ENCODE data around the gene CDC42SE2.
"Not testable (repeated sequence)": the region's sequence is repeated elsewhere in the genome, so short reads cannot be mapped to it uniquely, and the experiment has no call there.

The CDC42SE2 gene

GRCh38 chr5:131328536-131329285 is 64.9 kb downstream of the CDC42SE2 start:
- no peak for DNase-seq

DNA sequence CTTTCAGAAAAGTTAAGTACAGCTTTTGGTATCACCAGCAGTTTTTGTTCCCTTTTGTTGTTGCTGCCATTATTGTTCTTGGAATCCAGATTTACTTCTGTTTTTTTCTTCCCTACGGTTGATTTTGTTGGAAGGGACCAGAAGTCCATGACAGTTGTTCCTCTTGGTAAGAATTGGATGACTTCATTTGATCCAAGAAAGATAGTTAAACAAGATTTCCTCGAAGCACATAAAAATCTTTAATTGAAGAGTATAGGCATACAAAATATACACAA is 65.4 kb downstream of the CDC42SE2 start:
- DNase-seq = no peak

- no peak for DNase-seq
These were observed 66.2 kb downstream of the CDC42SE2 start for GRCh38 chr5:131330031-131330430.

DNA sequence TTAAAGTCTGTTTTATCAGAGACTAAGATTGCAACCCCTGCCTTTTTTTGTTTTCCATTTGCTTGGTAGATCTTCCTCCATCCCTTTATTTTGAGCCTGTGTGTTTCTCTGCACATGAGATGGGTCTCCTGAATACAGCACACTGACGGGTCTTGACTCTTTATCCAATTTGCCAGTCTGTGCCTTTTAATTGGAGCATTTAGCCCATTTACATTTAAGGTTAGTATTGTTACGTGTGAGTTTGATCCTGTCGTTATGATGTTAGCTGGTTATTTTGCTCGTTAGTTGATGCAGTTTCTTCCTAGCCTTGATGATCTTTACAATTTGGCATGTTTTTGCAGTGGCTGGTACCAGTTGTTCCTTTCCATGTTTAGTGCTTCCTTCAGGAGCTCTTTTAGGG is 71.9 kb downstream of the CDC42SE2 start:
- not testable (repeated sequence) for DNase-seq

GRCh38 chr5:131336801-131337200 is 72.9 kb downstream of the CDC42SE2 start:
- DNase-seq = not testable (repeated sequence)

GRCh38 chr5:131337240-131338050 is 73.6 kb downstream of the CDC42SE2 start:
- not testable (repeated sequence) for DNase-seq

- DNase-seq = no peak
These were observed 74.2 kb downstream of the CDC42SE2 start for GRCh38 chr5:131338051-131338453.

GRCh38 chr5:131344288-131344687 is 80.4 kb downstream of the CDC42SE2 start:
- not testable (repeated sequence) for DNase-seq

DNA sequence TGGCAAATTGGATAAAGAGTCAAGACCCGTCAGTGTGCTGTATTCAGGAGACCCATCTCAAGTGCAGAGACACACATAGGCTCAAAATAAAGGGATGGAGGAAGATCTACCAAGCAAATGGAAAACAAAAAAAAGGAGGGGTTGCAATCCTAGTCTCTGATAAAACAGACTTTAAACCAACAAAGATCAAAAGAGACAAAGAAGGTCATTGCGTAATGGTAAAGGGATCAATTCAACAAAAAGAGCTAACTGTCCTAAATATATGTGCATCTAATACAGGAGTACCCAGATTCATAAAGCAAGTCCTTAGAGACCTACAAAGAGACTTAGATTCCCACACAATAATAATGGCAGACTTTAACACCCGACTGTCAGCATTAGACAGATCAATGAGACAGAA is 82.4 kb downstream of the CDC42SE2 start:
- DNase-seq = not testable (repeated sequence)

DNA sequence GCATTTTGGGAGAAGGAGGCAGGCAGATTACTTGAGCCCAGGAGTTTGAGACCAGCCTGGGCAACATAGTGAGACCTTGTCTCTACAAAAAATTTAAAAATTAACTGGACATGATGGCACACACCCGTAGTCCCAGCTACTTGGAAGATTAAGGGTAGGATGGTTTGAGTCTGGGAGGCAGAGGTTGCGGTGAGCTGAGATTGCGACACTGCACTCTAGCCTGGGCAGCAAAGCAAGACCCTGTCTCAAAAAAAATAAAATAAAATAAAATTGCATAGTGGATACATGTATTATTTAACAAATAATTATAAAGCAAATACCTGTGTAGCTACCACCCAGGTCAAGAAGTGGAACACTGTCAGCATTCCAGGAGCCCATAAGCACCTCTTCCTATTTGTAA is 90.1 kb downstream of the CDC42SE2 start:
- no peak for DNase-seq

GRCh38 chr5:131355971-131356528 is 92.2 kb downstream of the CDC42SE2 start:
- no peak for DNase-seq

DNA sequence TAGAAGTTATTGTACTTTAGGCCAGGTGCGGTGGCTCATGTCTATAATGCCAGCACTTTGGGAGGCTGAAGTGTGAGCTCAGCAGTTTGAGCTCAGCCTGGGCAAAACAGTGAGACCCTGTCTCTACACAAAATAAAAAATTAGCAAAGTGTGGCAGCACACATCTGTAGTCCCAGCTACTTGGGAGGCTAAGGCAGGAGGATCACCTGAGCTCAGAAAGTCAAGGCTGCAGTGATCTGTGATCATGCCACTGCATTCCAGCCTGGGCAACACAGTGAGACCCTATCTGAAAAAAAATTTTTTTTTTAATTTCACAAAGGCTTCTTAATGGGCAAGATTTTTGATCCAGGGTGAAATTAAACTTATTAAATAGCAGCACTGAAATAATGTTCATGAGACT is 92.8 kb downstream of the CDC42SE2 start:
- no peak for DNase-seq

DNA sequence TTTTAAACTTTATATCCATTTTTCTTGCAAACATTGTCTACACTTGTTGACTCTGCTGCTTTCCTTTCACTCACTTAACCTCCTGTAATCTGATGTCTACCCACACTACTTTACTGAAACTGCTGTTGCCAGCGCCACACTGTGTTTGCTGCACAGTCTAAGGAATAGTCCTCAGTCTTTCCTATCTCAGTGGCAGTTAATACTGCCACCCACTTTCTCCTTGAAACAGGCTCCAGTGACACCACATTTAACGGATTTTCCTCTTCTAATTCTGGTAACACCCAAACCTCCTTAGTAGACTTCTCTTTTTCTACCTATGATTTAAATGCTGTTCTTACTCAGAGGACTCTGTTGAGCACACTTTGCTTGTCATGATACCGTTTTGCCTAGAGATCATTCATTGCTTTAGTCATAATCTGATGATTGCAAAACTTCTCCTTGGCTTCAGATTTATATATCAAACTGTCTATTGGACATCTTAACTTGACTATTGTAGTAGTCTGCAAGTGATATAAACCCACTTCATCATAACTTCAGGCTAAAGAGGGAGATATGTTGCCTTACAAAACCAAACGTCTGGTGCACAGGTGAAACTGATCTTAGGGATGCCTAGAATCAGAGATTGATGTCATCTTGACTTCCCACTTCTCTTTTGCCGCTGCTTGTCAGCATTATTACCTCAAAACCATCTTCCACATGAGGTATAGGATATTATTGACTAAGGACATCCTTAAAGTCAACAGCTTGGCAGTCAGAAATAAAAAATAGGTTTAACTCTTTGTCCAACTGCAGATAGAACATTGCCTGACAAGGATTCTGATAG is 94.1 kb downstream of the CDC42SE2 start:
- DNase-seq = no peak

DNA sequence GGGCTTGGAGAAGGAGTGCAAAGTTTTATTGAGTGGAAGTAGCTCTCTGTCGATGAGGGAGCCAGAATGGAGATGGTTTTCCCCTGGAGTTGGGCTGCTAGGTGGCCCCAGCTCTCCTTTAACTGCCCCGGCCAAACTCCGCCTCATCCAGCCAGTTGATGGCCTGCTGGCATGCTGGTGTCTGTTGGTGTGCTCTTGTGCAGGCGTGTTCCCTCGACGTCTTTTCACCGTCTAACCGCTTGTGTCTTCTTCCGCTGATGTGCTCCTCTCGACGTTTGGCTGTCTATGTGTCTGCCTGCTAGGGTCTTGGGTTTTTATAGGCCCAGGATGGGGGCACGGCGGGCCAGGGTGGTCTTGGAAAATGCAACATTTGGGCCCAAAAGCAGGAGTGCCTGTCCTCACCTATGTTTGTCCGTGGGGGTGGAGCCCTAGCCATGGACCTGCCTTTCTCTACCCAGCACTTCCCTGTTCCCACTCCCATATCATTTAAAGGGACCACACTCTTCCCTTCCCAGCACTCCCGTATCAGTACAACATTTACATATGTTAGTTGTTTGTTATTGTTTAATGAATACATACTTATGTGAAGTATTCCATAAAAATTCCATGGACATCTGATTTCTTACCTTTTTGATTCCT is 97.9 kb downstream of the CDC42SE2 start:
- no peak for DNase-seq

DNA sequence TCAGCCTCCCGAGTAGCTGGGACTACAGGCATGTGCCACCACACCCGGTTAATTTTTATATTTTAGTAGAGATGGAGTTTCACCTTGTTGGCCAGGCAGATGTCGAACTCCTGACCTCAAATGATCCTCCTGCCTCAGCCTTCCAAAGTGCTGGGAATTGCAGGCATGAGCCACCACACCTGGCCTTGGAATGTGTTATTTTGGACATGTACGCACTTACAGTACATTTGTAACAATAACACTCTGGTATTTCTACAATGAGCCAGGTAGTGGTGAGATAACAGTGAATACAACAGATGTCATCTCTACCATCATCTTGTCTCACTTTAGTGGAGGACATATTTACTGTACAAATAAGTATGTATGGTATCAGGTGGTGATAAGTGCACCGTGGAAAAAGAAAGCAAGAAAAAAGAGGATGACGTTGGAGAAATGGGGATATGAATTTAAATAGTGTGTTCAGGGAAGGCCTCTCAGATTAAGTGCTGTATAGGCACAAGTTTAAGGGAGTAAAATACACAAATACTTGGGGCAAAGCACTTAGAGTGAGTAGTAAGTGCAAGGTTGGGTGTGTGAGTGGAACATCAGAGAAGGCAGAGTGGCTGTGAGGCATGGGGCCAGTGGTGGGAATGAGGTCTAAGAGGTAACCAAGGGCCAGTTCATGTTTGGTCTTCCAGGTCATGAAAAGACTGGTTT is 100.1 kb downstream of the CDC42SE2 start:
- peak; percentile 13 for DNase-seq

DNA sequence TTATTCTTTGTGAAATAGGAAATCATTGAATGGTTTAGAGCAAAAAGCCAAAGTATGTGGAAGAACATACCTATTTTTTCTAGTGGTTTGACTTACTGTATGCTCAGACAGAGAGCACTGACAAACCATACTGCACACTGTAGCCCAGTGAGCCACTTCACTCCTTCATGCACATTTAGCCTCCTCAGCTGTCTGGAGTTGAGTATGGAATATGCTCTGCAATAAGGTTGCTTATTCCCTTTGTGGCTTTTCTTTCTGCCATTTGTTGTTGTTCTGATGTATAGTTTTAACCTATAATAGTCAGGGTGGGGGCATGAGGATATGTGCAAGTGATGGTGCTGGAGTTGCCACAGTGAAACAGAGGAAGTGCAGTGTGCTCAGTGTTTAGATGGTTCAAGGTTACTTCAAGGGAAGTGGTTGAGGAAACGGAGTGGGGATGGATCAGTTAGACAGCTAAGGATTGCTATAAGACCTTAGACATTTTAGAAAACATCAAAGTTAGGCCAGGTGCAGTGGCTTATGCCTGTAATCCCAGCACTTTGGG is 100.7 kb downstream of the CDC42SE2 start:
- DNase-seq = peak; percentile 13

GRCh38 chr5:131366428-131366827 is 102.6 kb downstream of the CDC42SE2 start:
- no peak for DNase-seq

DNA sequence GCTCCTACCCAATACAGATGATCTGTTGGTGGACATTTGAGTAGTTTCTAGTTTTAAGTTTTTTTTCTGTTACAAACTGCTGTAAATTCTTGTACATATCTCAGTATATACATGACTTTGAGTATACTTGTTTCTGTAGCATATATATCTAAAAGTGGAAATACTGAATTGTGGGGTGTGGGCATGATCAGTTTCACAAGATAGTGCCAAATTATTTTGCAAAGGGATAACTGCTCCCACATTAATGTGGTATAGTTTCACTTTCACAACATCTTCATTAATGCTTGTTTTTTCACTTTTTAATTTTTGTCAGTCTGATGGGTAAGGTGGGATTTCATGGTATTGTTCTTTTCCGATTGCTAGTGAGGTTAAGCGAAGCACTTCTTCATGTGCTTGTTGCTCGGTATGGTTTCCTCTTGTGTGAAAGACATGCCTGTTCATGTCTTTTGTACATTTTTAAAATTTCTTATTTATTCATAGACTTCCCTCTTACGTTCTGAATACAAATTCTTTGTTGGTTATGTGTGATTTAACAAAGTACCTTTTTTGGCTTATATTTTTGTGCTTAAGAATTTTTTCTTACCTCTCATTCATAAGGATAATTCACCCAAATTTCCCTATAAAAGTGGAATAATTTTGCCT is 103.5 kb downstream of the CDC42SE2 start:
- no peak for DNase-seq

DNA sequence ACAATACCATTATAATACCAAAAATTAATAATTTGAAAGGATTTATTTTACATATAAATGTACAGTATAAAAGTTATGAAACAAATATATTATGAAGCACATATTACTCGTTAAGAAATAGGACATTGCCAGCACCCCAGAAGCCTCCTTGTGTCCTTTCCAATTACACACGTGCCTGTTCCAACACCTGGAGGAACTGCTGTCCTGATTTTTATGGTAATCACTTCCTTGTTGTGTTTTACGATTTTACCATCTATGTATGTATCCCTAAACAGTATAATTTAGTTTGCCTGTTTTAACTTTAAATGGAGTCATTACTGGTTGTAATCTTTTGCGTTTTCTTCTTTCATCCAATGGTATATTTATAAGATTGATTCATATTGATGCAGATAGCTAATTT is 105.0 kb downstream of the CDC42SE2 start:
- no peak for DNase-seq

DNA sequence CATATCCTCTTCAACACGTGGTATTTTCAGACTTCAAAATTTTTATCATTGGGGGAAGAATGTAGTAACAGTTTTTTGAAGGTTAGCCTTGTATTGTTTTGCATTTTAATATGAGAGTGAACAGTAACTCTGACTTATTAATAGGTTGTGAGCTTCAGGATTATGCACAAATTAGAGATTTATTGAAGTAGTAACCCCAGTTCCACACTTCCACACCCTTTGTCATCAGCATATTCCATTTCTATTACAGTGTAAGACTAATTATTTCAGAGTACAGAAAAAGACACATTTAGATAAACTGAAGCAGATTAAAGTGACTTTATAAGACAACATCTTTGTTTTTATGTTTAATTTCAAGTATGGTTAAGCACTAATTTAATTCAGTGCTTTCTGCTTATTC is 105.7 kb downstream of the CDC42SE2 start:
- no peak for DNase-seq

GRCh38 chr5:131371835-131372234 is 108.0 kb downstream of the CDC42SE2 start:
- DNase-seq = no peak
